HG03439 (cell line): ENCODE measurements around the gene MTPN.

Source experiments
- ATAC-seq: cut with Tn5 transposase; IDR thresholded peaks from one replicate; pipeline ENCODE4 v1.9.1; 2021; ENCODE audit warnings: mild to moderate bottlenecking, moderate library complexity; ENCODE audit not compliant: unreplicated experiment

The MTPN gene

GRCh38 chr7:135977007-135977741 lies at the start of gene MTPN:
MTPN (minus strand) TSS chr7:135977359; CDS start chr7:135977100, 259 bp downstream.
- peak; percentile 52 for ATAC-seq

GRCh38 chr7:136026209-136026608 lies 49.0 kb upstream of the MTPN start:
- no peak for ATAC-seq

- ATAC-seq = no peak
Observed at GRCh38 chr7:136023134-136023869, 46.1 kb upstream of the MTPN start.

- no peak for ATAC-seq
Observed at GRCh38 chr7:136020556-136020955, 43.4 kb upstream of the MTPN start.

- ATAC-seq = no peak
Observed at GRCh38 chr7:136018104-136018503, 40.9 kb upstream of the MTPN start.

- ATAC-seq = no peak
Observed at GRCh38 chr7:136016649-136017395, 39.7 kb upstream of the MTPN start.

GRCh38 chr7:136015638-136016037 lies 38.5 kb upstream of the MTPN start:
- no peak for ATAC-seq

GRCh38 chr7:136014659-136015058 lies 37.5 kb upstream of the MTPN start:
- ATAC-seq = no peak

GRCh38 chr7:136012238-136012637 lies 35.1 kb upstream of the MTPN start:
- no peak for ATAC-seq

- no peak for ATAC-seq
Observed at GRCh38 chr7:136009488-136010079, 32.4 kb upstream of the MTPN start.

- ATAC-seq = no peak
Observed at GRCh38 chr7:136006208-136006607, 29.0 kb upstream of the MTPN start.

- no peak for ATAC-seq
Observed at GRCh38 chr7:136004083-136004482, 26.9 kb upstream of the MTPN start.

GRCh38 chr7:136002802-136003201 lies 25.6 kb upstream of the MTPN start:
- ATAC-seq = no peak

GRCh38 chr7:136000288-136000913 lies 23.2 kb upstream of the MTPN start:
- ATAC-seq = no peak

GRCh38 chr7:135998081-135998480 lies 20.9 kb upstream of the MTPN start:
- ATAC-seq = no peak

- no peak for ATAC-seq
Observed at GRCh38 chr7:135995748-135996147, 18.6 kb upstream of the MTPN start.

- ATAC-seq = peak; percentile 26
Observed at GRCh38 chr7:135994466-135995205, 17.5 kb upstream of the MTPN start.

GRCh38 chr7:135993950-135994349 lies 16.8 kb upstream of the MTPN start:
- ATAC-seq = peak; percentile 67

GRCh38 chr7:135991906-135992305 lies 14.7 kb upstream of the MTPN start:
- no peak for ATAC-seq

- no peak for ATAC-seq
Observed at GRCh38 chr7:135991322-135991721, 14.2 kb upstream of the MTPN start.
